ENCODE results near the gene NACC2.
A peak's percentile ranks its signal among the peaks of the same experiment; 100 is the strongest.

The NACC2 gene

GRCh38 chr9:136095070-136096058 is at the start of gene NACC2:
Gene NACC2, minus strand, starts transcription at chr9:136095289. Its CDS starts 44,768 bp downstream, at chr9:136050521.
- Histone ChIP-seq H3K27ac (ENCODE audit: low read depth in 2 of 2, low read length in 2 of 2) (peak within 1 kb of the TSS; percentile 58 to 76), H3K4me1 (ENCODE audit: control insufficient read depth in 2 of 2, insufficient read depth in 2 of 2, low read length in 2 of 2) (peaks cover 6 to 27% of the 10 kb centered on the region in 2 donors), H3K9me3 (ENCODE audit: control insufficient read depth in 2 of 2, low read length in 2 of 2) (no peaks in the 10 kb centered on the region), H3K9ac (ENCODE audit: low read depth in 1 of 2, low read length in 2 of 2) (peak within 1 kb of the TSS; percentile 60 to 81), H3K36me3 (ENCODE audit: control insufficient read depth in 2 of 2, insufficient read depth in 2 of 2, low read length in 2 of 2) (peaks cover 0 to 3% of the 10 kb centered on the region in 2 donors), H3K4me3 (ENCODE audit: low read length in 2 of 2) (peak within 1 kb of the TSS; percentile 67 to 74), H3K27me3 (ENCODE audit: control insufficient read depth in 2 of 2, insufficient read depth in 2 of 2, low read length in 2 of 2) (peaks cover 6% of the 10 kb centered on the region in 2 donors)

GRCh38 chr9:136144450-136144849 is 49.4 kb upstream of the NACC2 start:
- Histone ChIP-seq H3K27ac (ENCODE audit: low read depth in 2 of 2, low read length in 2 of 2) (no peak overlapping the region), H3K36me3 (ENCODE audit: control insufficient read depth in 2 of 2, insufficient read depth in 2 of 2, low read length in 2 of 2) (no peaks in the 10 kb centered on the region), H3K9ac (ENCODE audit: low read depth in 1 of 2, low read length in 2 of 2) (no peak overlapping the region), H3K4me1 (ENCODE audit: control insufficient read depth in 2 of 2, insufficient read depth in 2 of 2, low read length in 2 of 2) (no peaks in the 10 kb centered on the region), H3K9me3 (ENCODE audit: control insufficient read depth in 2 of 2, low read length in 2 of 2) (no peaks in the 10 kb centered on the region), H3K27me3 (ENCODE audit: control insufficient read depth in 2 of 2, insufficient read depth in 2 of 2, low read length in 2 of 2) (peaks cover 4 to 13% of the 10 kb centered on the region in 2 donors), H3K4me3 (ENCODE audit: low read length in 2 of 2) (no peak overlapping the region)

GRCh38 chr9:136143215-136144001 is 48.3 kb upstream of the NACC2 start:
- H3K9ac ChIP-seq (ENCODE audit: low read depth in 1 of 2, low read length in 2 of 2), result no peak overlapping the region
- H3K9me3 ChIP-seq (ENCODE audit: control insufficient read depth in 2 of 2, low read length in 2 of 2), result no peaks in the 10 kb centered on the region
- H3K36me3 ChIP-seq (ENCODE audit: control insufficient read depth in 2 of 2, insufficient read depth in 2 of 2, low read length in 2 of 2), result no peaks in the 10 kb centered on the region
- H3K4me1 ChIP-seq (ENCODE audit: control insufficient read depth in 2 of 2, insufficient read depth in 2 of 2, low read length in 2 of 2), result no peaks in the 10 kb centered on the region
- peaks cover 4 to 13% of the 10 kb centered on the region in 2 donors for H3K27me3 ChIP-seq (ENCODE audit: control insufficient read depth in 2 of 2, insufficient read depth in 2 of 2, low read length in 2 of 2)
- no peak overlapping the region for H3K27ac ChIP-seq (ENCODE audit: low read depth in 2 of 2, low read length in 2 of 2)
- no peak overlapping the region for H3K4me3 ChIP-seq (ENCODE audit: low read length in 2 of 2)

- Histone ChIP-seq H3K9me3 (ENCODE audit: control insufficient read depth in 2 of 2, low read length in 2 of 2) (no peaks in the 10 kb centered on the region), H3K27me3 (ENCODE audit: control insufficient read depth in 2 of 2, insufficient read depth in 2 of 2, low read length in 2 of 2) (peaks cover 2 to 13% of the 10 kb centered on the region in 2 donors), H3K27ac (ENCODE audit: low read depth in 2 of 2, low read length in 2 of 2) (no peak overlapping the region), H3K9ac (ENCODE audit: low read depth in 1 of 2, low read length in 2 of 2) (no peak overlapping the region), H3K4me3 (ENCODE audit: low read length in 2 of 2) (no peak overlapping the region), H3K4me1 (ENCODE audit: control insufficient read depth in 2 of 2, insufficient read depth in 2 of 2, low read length in 2 of 2) (no peaks in the 10 kb centered on the region), H3K36me3 (ENCODE audit: control insufficient read depth in 2 of 2, insufficient read depth in 2 of 2, low read length in 2 of 2) (no peaks in the 10 kb centered on the region)
Observed at GRCh38 chr9:136142859-136143214, 47.7 kb upstream of the NACC2 start.

- Histone ChIP-seq H3K9me3 (ENCODE audit: control insufficient read depth in 2 of 2, low read length in 2 of 2) (no peaks in the 10 kb centered on the region), H3K4me3 (ENCODE audit: low read length in 2 of 2) (no peak overlapping the region), H3K27me3 (ENCODE audit: control insufficient read depth in 2 of 2, insufficient read depth in 2 of 2, low read length in 2 of 2) (peaks cover 2 to 13% of the 10 kb centered on the region in 2 donors), H3K4me1 (ENCODE audit: control insufficient read depth in 2 of 2, insufficient read depth in 2 of 2, low read length in 2 of 2) (no peaks in the 10 kb centered on the region), H3K9ac (ENCODE audit: low read depth in 1 of 2, low read length in 2 of 2) (no peak overlapping the region), H3K27ac (ENCODE audit: low read depth in 2 of 2, low read length in 2 of 2) (no peak overlapping the region), H3K36me3 (ENCODE audit: control insufficient read depth in 2 of 2, insufficient read depth in 2 of 2, low read length in 2 of 2) (no peaks in the 10 kb centered on the region)
Observed at GRCh38 chr9:136142414-136142796, 47.3 kb upstream of the NACC2 start.

GRCh38 chr9:136141682-136142413 is 46.8 kb upstream of the NACC2 start:
- H3K9ac ChIP-seq (ENCODE audit: low read depth in 1 of 2, low read length in 2 of 2), result no peak overlapping the region
- peaks cover 2 to 13% of the 10 kb centered on the region in 2 donors for H3K27me3 ChIP-seq (ENCODE audit: control insufficient read depth in 2 of 2, insufficient read depth in 2 of 2, low read length in 2 of 2)
- no peaks in the 10 kb centered on the region for H3K36me3 ChIP-seq (ENCODE audit: control insufficient read depth in 2 of 2, insufficient read depth in 2 of 2, low read length in 2 of 2)
- H3K4me3 ChIP-seq (ENCODE audit: low read length in 2 of 2), result no peak overlapping the region
- no peaks in the 10 kb centered on the region for H3K4me1 ChIP-seq (ENCODE audit: control insufficient read depth in 2 of 2, insufficient read depth in 2 of 2, low read length in 2 of 2)
- no peaks in the 10 kb centered on the region for H3K9me3 ChIP-seq (ENCODE audit: control insufficient read depth in 2 of 2, low read length in 2 of 2)
- no peak overlapping the region for H3K27ac ChIP-seq (ENCODE audit: low read depth in 2 of 2, low read length in 2 of 2)

- Histone ChIP-seq H3K27me3 (ENCODE audit: control insufficient read depth in 2 of 2, insufficient read depth in 2 of 2, low read length in 2 of 2) (peaks cover 2 to 15% of the 10 kb centered on the region in 2 donors), H3K4me1 (ENCODE audit: control insufficient read depth in 2 of 2, insufficient read depth in 2 of 2, low read length in 2 of 2) (no peaks in the 10 kb centered on the region)
Observed at GRCh38 chr9:136140966-136141365, 45.9 kb upstream of the NACC2 start.

GRCh38 chr9:136140046-136140445 is 45.0 kb upstream of the NACC2 start:
- Histone ChIP-seq H3K9me3 (ENCODE audit: control insufficient read depth in 2 of 2, low read length in 2 of 2) (no peaks in the 10 kb centered on the region), H3K4me1 (ENCODE audit: control insufficient read depth in 2 of 2, insufficient read depth in 2 of 2, low read length in 2 of 2) (no peaks in the 10 kb centered on the region), H3K27ac (ENCODE audit: low read depth in 2 of 2, low read length in 2 of 2) (no peak overlapping the region), H3K9ac (ENCODE audit: low read depth in 1 of 2, low read length in 2 of 2) (no peak overlapping the region), H3K36me3 (ENCODE audit: control insufficient read depth in 2 of 2, insufficient read depth in 2 of 2, low read length in 2 of 2) (no peaks in the 10 kb centered on the region), H3K27me3 (ENCODE audit: control insufficient read depth in 2 of 2, insufficient read depth in 2 of 2, low read length in 2 of 2) (peaks cover 4 to 18% of the 10 kb centered on the region in 2 donors), H3K4me3 (ENCODE audit: low read length in 2 of 2) (no peak overlapping the region)

More at GRCh38 chr9:136140966-136141365, 45.9 kb upstream of the NACC2 start:
- Histone ChIP-seq H3K4me3 (ENCODE audit: low read length in 2 of 2) (no peak overlapping the region), H3K9me3 (ENCODE audit: control insufficient read depth in 2 of 2, low read length in 2 of 2) (no peaks in the 10 kb centered on the region), H3K27ac (ENCODE audit: low read depth in 2 of 2, low read length in 2 of 2) (no peak overlapping the region), H3K36me3 (ENCODE audit: control insufficient read depth in 2 of 2, insufficient read depth in 2 of 2, low read length in 2 of 2) (no peaks in the 10 kb centered on the region), H3K9ac (ENCODE audit: low read depth in 1 of 2, low read length in 2 of 2) (no peak overlapping the region)

- Histone ChIP-seq H3K4me3 (ENCODE audit: low read length in 2 of 2) (no peak overlapping the region), H3K36me3 (ENCODE audit: control insufficient read depth in 2 of 2, insufficient read depth in 2 of 2, low read length in 2 of 2) (no peaks in the 10 kb centered on the region), H3K27ac (ENCODE audit: low read depth in 2 of 2, low read length in 2 of 2) (no peak overlapping the region), H3K27me3 (ENCODE audit: control insufficient read depth in 2 of 2, insufficient read depth in 2 of 2, low read length in 2 of 2) (peaks cover 11 to 24% of the 10 kb centered on the region in 2 donors), H3K9me3 (ENCODE audit: control insufficient read depth in 2 of 2, low read length in 2 of 2) (no peaks in the 10 kb centered on the region), H3K9ac (ENCODE audit: low read depth in 1 of 2, low read length in 2 of 2) (no peak overlapping the region), H3K4me1 (ENCODE audit: control insufficient read depth in 2 of 2, insufficient read depth in 2 of 2, low read length in 2 of 2) (peaks cover 0 to 4% of the 10 kb centered on the region in 2 donors)
Observed at GRCh38 chr9:136138566-136138965, 43.5 kb upstream of the NACC2 start.
